ENCODE results near the gene EEIG2. TPM values are rescaled to one million over a fixed set of nuclear protein-coding genes. Genes with fewer than 3 reads are reported as not detected.
"Not testable (repeated sequence)": the region's sequence is repeated elsewhere in the genome, so short reads cannot be mapped to it uniquely, and the experiment has no call there.

The EEIG2 gene
- 0.51 and 1.3 TPM in 2 replicates for total RNA-seq

GRCh38 chr1:108559215-108560186 is at the start of gene EEIG2:
Gene EEIG2 (plus strand): TSS chr1:108560100. CDS start chr1:108560429, 329 bp downstream.
- H3K27me3 ChIP-seq (ENCODE audit: control insufficient read depth, insufficient read depth, low read length), result no peaks in the 10 kb centered on the region
- peak within 1 kb of the TSS; percentile 36 for H3K4me3 ChIP-seq (ENCODE audit: low read depth, low read length)
- no peaks in the 10 kb centered on the region for H3K36me3 ChIP-seq (ENCODE audit: control insufficient read depth, insufficient read depth, low read length)
- TF ChIP-seq CTCF (IDR thresholded peaks at IDR 0.05; ENCODE audit: insufficient read depth, low read length, severe bottlenecking), result peak; percentile 59
- FAIRE-seq (no peak), DNase-seq (ENCODE audit: low read depth) (peak; percentile 63)

- Histone ChIP-seq H3K36me3 (ENCODE audit: control insufficient read depth, insufficient read depth, low read length) (no peaks in the 10 kb centered on the region), H3K27me3 (ENCODE audit: control insufficient read depth, insufficient read depth, low read length) (no peaks in the 10 kb centered on the region), H3K4me3 (ENCODE audit: low read depth, low read length) (no peak overlapping the region)
- no peak for DNase-seq (ENCODE audit: low read depth)
- TF ChIP-seq CTCF (IDR thresholded peaks at IDR 0.05; ENCODE audit: insufficient read depth, low read length, severe bottlenecking), result no peak
- no peak for FAIRE-seq
Measured at GRCh38 chr1:108511764-108512163, 48.1 kb upstream of the EEIG2 start.

GRCh38 chr1:108512239-108513043 is 47.5 kb upstream of the EEIG2 start:
- DNase-seq (ENCODE audit: low read depth) (peak; percentile 31), FAIRE-seq (no peak)
- Histone ChIP-seq H3K4me3 (ENCODE audit: low read depth, low read length) (no peak overlapping the region), H3K27me3 (ENCODE audit: control insufficient read depth, insufficient read depth, low read length) (no peaks in the 10 kb centered on the region), H3K36me3 (ENCODE audit: control insufficient read depth, insufficient read depth, low read length) (no peaks in the 10 kb centered on the region)
- peak; percentile 50 for TF ChIP-seq CTCF (IDR thresholded peaks at IDR 0.05; ENCODE audit: insufficient read depth, low read length, severe bottlenecking)

GRCh38 chr1:108513044-108513415 is 46.9 kb upstream of the EEIG2 start:
- no peak for DNase-seq (ENCODE audit: low read depth)
- no peaks in the 10 kb centered on the region for H3K27me3 ChIP-seq (ENCODE audit: control insufficient read depth, insufficient read depth, low read length)
- no peak for TF ChIP-seq CTCF (IDR thresholded peaks at IDR 0.05; ENCODE audit: insufficient read depth, low read length, severe bottlenecking)
- FAIRE-seq, result no peak
- no peak overlapping the region for H3K4me3 ChIP-seq (ENCODE audit: low read depth, low read length)
- H3K36me3 ChIP-seq (ENCODE audit: control insufficient read depth, insufficient read depth, low read length), result no peaks in the 10 kb centered on the region

GRCh38 chr1:108513914-108514313 is 46.0 kb upstream of the EEIG2 start:
- DNase-seq (ENCODE audit: low read depth); H3K4me3 ChIP-seq (ENCODE audit: low read depth, low read length); H3K27me3 ChIP-seq (ENCODE audit: control insufficient read depth, insufficient read depth, low read length); H3K36me3 ChIP-seq (ENCODE audit: control insufficient read depth, insufficient read depth, low read length); FAIRE-seq: not testable (repeated sequence)

GRCh38 chr1:108517301-108517897 is 42.5 kb upstream of the EEIG2 start:
- H3K36me3 ChIP-seq (ENCODE audit: control insufficient read depth, insufficient read depth, low read length); FAIRE-seq; H3K4me3 ChIP-seq (ENCODE audit: low read depth, low read length); DNase-seq (ENCODE audit: low read depth); H3K27me3 ChIP-seq (ENCODE audit: control insufficient read depth, insufficient read depth, low read length): not testable (repeated sequence)
